A549 (cell line): ENCODE measurements around the gene ENKUR. TPM values are rescaled to one million over a fixed set of nuclear protein-coding genes. Genes with fewer than 3 reads are reported as not detected.

Experiments used
- ATAC-seq, 2 experiments: fragments of 200-7000 bp in 1 of 2; fragments of >200 bp in 1 of 2; cut with Nextera tagmentation in 1 of 2; cut with Tn5 transposase in 1 of 2; 3 replicates each; pipeline versions ENCODE4 v1.8.0 to v1.9.1; 2018 to 2020; ENCODE audit warnings: mild to moderate bottlenecking in 1 of 2, moderate library complexity in 1 of 2
- CTCF ChIA-PET: fragments of 300-600 bp; sonication (Branson Sonifier 250); formaldehyde crosslinking; extraction: SDS; loops from one replicate; lab custom pipeline; 2021; ENCODE audit warnings: antibody characterized with exemption, inconsistent platforms; lab: Yijun Ruan, JAX
- POLR2A ChIA-PET: fragments of 350-600 bp; formaldehyde crosslinking; extraction: SDS; loops from one replicate; lab custom pipeline; 2021; ENCODE audit warnings: antibody characterized with exemption, inconsistent platforms; lab: Yijun Ruan, JAX
- DNase-seq, 2 experiments: peaks; one replicate each; pipeline versions ENCODE4 v3.0.0 to v3.0.0-alpha.2; 2011 to 2016; ENCODE audit warnings: low read depth in 1 of 2, low spot score in 1 of 2
- FAIRE-seq: peaks from 2 replicates; lab custom pipeline; 2011; peaks lifted over from hg19 to GRCh38; lab: Jason Lieb, UNC
- H3K27ac ChIP-seq, 2 experiments: fragments of >200 bp; sonication (Bioruptor Twin); formaldehyde crosslinking; 3 replicates each; pipeline ENCODE4 v1.5.1; 2016 to 2017
- H3K4me1 ChIP-seq: fragments of >200 bp; sonication (Bioruptor Twin); formaldehyde crosslinking; 3 replicates; pipeline ENCODE4 v1.6.1; 2016
- H3K4me2 ChIP-seq: fragments of >200 bp; sonication (Bioruptor Twin); formaldehyde crosslinking; 3 replicates; pipeline ENCODE4 v1.6.1; 2016
- H3K4me3 ChIP-seq: fragments of >200 bp; sonication (Bioruptor Twin); formaldehyde crosslinking; 3 replicates; pipeline ENCODE4 v1.5.1; 2016
- H3K9me3 ChIP-seq: fragments of >200 bp; sonication (Bioruptor Twin); formaldehyde crosslinking; 3 replicates; pipeline ENCODE4 v1.6.1; 2016
- ATOH8 ChIP-seq: fragments of 250-450 bp; sonication (Bioruptor Pico); IDR thresholded peaks from 2 replicates; pipeline ENCODE4 v1.5.0; 2020; ENCODE audit warnings: low read depth, mild to moderate bottlenecking, moderate library complexity
- CBX8 ChIP-seq: fragments of 200-600 bp; sonication (generic); IDR thresholded peaks from 2 replicates; pipeline ENCODE4 v1.6.1; 2016
- CHD4 ChIP-seq: fragments of 200-600 bp; sonication (generic); IDR thresholded peaks from 2 replicates; pipeline ENCODE4 v1.6.1; 2016; ENCODE audit warnings: antibody characterized with exemption, mild to moderate bottlenecking, borderline replicate concordance
- CTCF ChIP-seq: fragments of >200 bp; sonication (Bioruptor Twin); formaldehyde crosslinking; IDR thresholded peaks from 3 replicates; pipeline ENCODE4 v1.5.1; 2016
- EHF ChIP-seq: fragments of 250-450 bp; sonication (Bioruptor Pico); IDR thresholded peaks from 2 replicates; pipeline ENCODE4 v1.5.0; 2020; ENCODE audit warnings: mild to moderate bottlenecking
- ELK1 ChIP-seq: fragments of 150-350 bp; IDR thresholded peaks from 2 replicates; pipeline ENCODE4 v1.6.1; 2014; ENCODE audit warnings: low read depth, mild to moderate bottlenecking, low read length
- FOXS1 ChIP-seq: fragments of 250-450 bp; sonication (Bioruptor Pico); IDR thresholded peaks from 2 replicates; pipeline ENCODE4 v1.5.0; 2020; ENCODE audit warnings: mild to moderate bottlenecking, moderate library complexity
- HMGXB4 ChIP-seq: fragments of 250-450 bp; sonication (Bioruptor Pico); IDR thresholded peaks from 2 replicates; pipeline ENCODE4 v1.5.0; 2021; ENCODE audit warnings: mild to moderate bottlenecking, moderate library complexity, borderline replicate concordance
- JUN ChIP-seq, 2 experiments: fragments of >200 bp; sonication (Bioruptor Twin); formaldehyde crosslinking; IDR thresholded peaks; 2 replicates in 1 of 2; 3 replicates in 1 of 2; pipeline ENCODE4 v1.6.1; 2016 to 2017
- KDM5A ChIP-seq: fragments of 200-600 bp; sonication (generic); IDR thresholded peaks from 2 replicates; pipeline ENCODE4 v1.6.1; 2016; ENCODE audit warnings: antibody characterized with exemption, mild to moderate bottlenecking
- MAFK ChIP-seq: fragments of 450-650 bp; IDR thresholded peaks from 2 replicates; pipeline ENCODE4 v1.6.1; 2014; ENCODE audit not compliant: partially characterized antibody
- NFE2L2 ChIP-seq: fragments of 150-350 bp; conservative IDR thresholded peaks from 2 replicates; pipeline ENCODE4 v1.6.1; 2014; ENCODE audit warnings: low read length
- POLR2A ChIP-seq: IDR thresholded peaks from 2 replicates; pipeline ENCODE4 v1.6.1; 2012; ENCODE audit warnings: mild to moderate bottlenecking, low read length
- POLR2AphosphoS2 ChIP-seq: conservative IDR thresholded peaks from 2 replicates; pipeline ENCODE4 v1.6.1; 2012; ENCODE audit warnings: low read length, improper control_type of control experiment, inconsistent platforms
- RAD21 ChIP-seq, 2 experiments: fragments of >200 bp in 1 of 2; sonication (Bioruptor Twin) in 1 of 2; formaldehyde crosslinking in 1 of 2; IDR thresholded peaks in 1 of 2; conservative IDR thresholded peaks in 1 of 2; 2 replicates in 1 of 2; 3 replicates in 1 of 2; pipeline ENCODE4 v1.6.1; 2012 to 2018; ENCODE audit warnings: inconsistent platforms in 1 of 2
- RARB ChIP-seq: fragments of 250-450 bp; sonication (Bioruptor Pico); IDR thresholded peaks from 2 replicates; pipeline ENCODE4 v1.8.0; 2021; ENCODE audit warnings: mild to moderate bottlenecking, moderate library complexity
- RCOR1 ChIP-seq: fragments of 150-350 bp; IDR thresholded peaks from 2 replicates; pipeline ENCODE4 v1.6.1; 2014; ENCODE audit warnings: antibody characterized with exemption, low read length, low read depth
- SMC3 ChIP-seq: fragments of >200 bp; sonication (Bioruptor Twin); formaldehyde crosslinking; IDR thresholded peaks from 3 replicates; pipeline ENCODE4 v1.6.1; 2018; ENCODE audit warnings: inconsistent platforms
- USF2 ChIP-seq: fragments of 450-650 bp; IDR thresholded peaks from 2 replicates; pipeline ENCODE4 v1.6.1; 2014; ENCODE audit warnings: antibody characterized with exemption
- WGBS: methylation state at CpG from one replicate; pipeline ENCODE4 v1.1.6; 2017; ENCODE audit errors: missing lambda C conversion rate; 5-methylcytosine and 5-hydroxymethylcytosine counted together
- polyA plus RNA-seq, 4 experiments: library from polyadenylated mRNA; depleted of rRNA in 3 of 4; stranded (reverse); fragments of >200 nt; fragmentation: RNase III in 1 of 4; extraction: RNeasy Plus Mini Kit Qiagen cat#74134 plus additional on column Dnase treatment in 1 of 4; gene quantifications; 2 replicates in 3 of 4; 3 replicates in 1 of 4; pipeline ENCODE4 v1.2.3, GENCODE V29; 2011 to 2017
- TF ChIP-seq, protein P1 (sequence below): fragments of >200 bp; sonication (Bioruptor Twin); formaldehyde crosslinking; IDR thresholded peaks from 2 replicates; pipeline ENCODE4 v1.6.1; 2016

ENKUR gene
- polyA plus RNA-seq, 2 of the 4 experiments (the other 2 are of a cell fraction) = 0.30 to 0.43 TPM

DNA sequence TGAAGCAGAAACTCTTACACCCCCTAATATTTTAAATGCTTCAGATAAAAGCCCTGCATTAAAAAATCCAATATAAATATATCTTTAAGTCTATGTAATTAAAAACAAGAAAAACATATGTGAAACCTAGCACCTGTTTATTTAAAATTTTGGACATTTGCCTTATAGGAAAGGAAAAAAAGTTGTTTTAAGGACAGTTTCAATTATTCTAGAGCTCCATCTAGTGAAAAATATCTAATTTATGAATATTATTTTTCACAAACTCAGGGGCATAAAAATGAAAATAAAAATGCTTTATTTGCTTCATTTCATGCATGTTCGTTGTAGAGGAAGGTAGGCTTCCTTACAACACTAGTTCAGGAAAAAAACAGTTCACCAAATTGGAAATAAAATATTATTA, 26.1 kb downstream of the ENKUR start:
- peaks cover 14% of the 10 kb centered on the region; the same call in 2 of the 3 replicates for H3K4me1 ChIP-seq
- peak overlapping the region; percentile 47; the same call in 1 of the 3 replicates for H3K4me2 ChIP-seq
- TF ChIP-seq SMC3 = peak; percentile 85
- TF ChIP-seq RAD21 (conservative IDR thresholded peaks at IDR 0.05 in 1 of 2, IDR thresholded peaks at IDR 0.05 in 1 of 2) = peak; percentile 72 to 88
- TF ChIP-seq CTCF = peak; percentile 61
- no peak for TF ChIP-seq POLR2AphosphoS2
- ChIA-PET POLR2A (interaction anchor here (0.6 kb wide), 1 partner anchor 265 kb away, joined by 3 read pairs; no protein-coding TSS in a partner anchor), CTCF (interaction anchor here (0.6 to 2.6 kb wide), 22 partner anchors 9 to 409 kb away, joined by 3 to 20 read pairs (median 4); no protein-coding TSS in a partner anchor)
- FAIRE-seq (no peak), DNase-seq (no peak), ATAC-seq (no peak)
- H3K27ac ChIP-seq = no peak overlapping the region
- no peak overlapping the region for H3K4me3 ChIP-seq
- 0% methylated on average over 1 of the region's 1 CpG for WGBS
- no peaks in the 10 kb centered on the region for H3K9me3 ChIP-seq

- H3K4me3 ChIP-seq = no peak overlapping the region
- H3K27ac ChIP-seq = peak overlapping the region in 1 of 2 experiments; percentile 59; a peak in 3 of 6 replicates
- no peak for DNase-seq
- WGBS = 85% methylated on average over 12 of the region's 12 CpGs
- TF ChIP-seq CHD4 = no peak
- no peak for TF ChIP-seq RCOR1
- TF ChIP-seq MAFK = no peak
- TF ChIP-seq NFE2L2 = no peak
- TF ChIP-seq, protein P1, sequence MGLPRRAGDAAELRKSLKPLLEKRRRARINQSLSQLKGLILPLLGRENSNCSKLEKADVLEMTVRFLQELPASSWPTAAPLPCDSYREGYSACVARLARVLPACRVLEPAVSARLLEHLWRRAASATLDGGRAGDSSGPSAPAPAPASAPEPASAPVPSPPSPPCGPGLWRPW = no peak
- no peak for TF ChIP-seq FOXS1
- no peak for TF ChIP-seq CTCF
- TF ChIP-seq ATOH8 (CRISPR knock-in tag) = no peak
- TF ChIP-seq POLR2A = no peak
- TF ChIP-seq ELK1 = no peak
- no peak for TF ChIP-seq RARB (CRISPR knock-in tag)
- TF ChIP-seq EHF (CRISPR knock-in tag) = no peak
- no peak for TF ChIP-seq KDM5A
- no peak for TF ChIP-seq USF2
- no peak for TF ChIP-seq HMGXB4 (CRISPR knock-in tag)
- no peak for TF ChIP-seq JUN (IDR thresholded peaks at IDR 0.05)
- TF ChIP-seq CBX8 = no peak
- no peak for ATAC-seq
- no peak for FAIRE-seq
- peaks cover 14% of the 10 kb centered on the region; the same call in 2 of the 3 replicates for H3K4me1 ChIP-seq
- ChIA-PET CTCF (interaction anchor here (0.8 to 2.6 kb wide), 17 partner anchors 8 to 373 kb away, joined by 3 to 20 read pairs (median 4); no protein-coding TSS in a partner anchor), POLR2A (interaction anchor here (0.6 kb wide), 1 partner anchor 264 kb away, joined by 3 read pairs; no protein-coding TSS in a partner anchor)
- H3K4me2 ChIP-seq = peak overlapping the region; percentile 47; the same call in 1 of the 3 replicates
- H3K9me3 ChIP-seq = no peaks in the 10 kb centered on the region
These were observed 26.9 kb downstream of the ENKUR start for GRCh38 chr10:24988831-24989640.
